ENCODE measurements around the gene MAPK4. TPM values are rescaled to one million over a fixed set of nuclear protein-coding genes. Genes with fewer than 3 reads are reported as not detected.
"Not testable (repeated sequence)": the region's sequence is repeated elsewhere in the genome, so short reads cannot be mapped to it uniquely, and the experiment has no call there.

The MAPK4 gene
- total RNA-seq, 1 donor from 2014 or later = 0.21 TPM

DNA sequence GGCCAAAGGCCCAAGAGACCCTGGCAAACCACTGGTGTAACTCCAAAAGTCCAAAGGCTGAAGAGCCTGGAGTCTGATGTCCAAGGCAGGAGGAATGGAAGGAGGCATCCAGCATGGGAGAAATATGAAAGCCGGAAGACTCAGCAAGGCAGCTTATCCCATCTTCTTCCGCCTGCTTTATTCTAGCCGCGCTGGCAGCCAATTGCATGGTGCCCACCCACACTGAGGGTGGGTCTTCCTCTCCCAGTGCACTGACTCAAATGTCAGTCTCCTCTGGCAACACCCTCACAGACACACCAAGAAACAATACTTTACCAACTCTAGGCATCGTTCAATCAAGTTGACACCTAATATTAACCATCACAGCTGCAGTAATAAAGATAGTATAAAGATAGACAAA lies 34.1 kb downstream of the MAPK4 start:
- DNase-seq (ENCODE audit: low spot score) = no peak
- no peak overlapping the region for H3K4me3 Mint-ChIP-seq (ENCODE audit: unreplicated experiment)
- H3K36me3 Mint-ChIP-seq (ENCODE audit: low read depth, unreplicated experiment) = no peaks in the 10 kb centered on the region
- H3K4me1 Mint-ChIP-seq (ENCODE audit: unreplicated experiment) = no peaks in the 10 kb centered on the region
- no peak overlapping the region for H3K27ac Mint-ChIP-seq (ENCODE audit: unreplicated experiment)
- H3K27me3 Mint-ChIP-seq (ENCODE audit: unreplicated experiment) = peaks cover 2% of the 10 kb centered on the region
- no peaks in the 10 kb centered on the region for H3K9me3 Mint-ChIP-seq (ENCODE audit: unreplicated experiment)
- no peak for TF ChIP-seq CTCF (IDR thresholded peaks at IDR 0.05; ENCODE audit: unreplicated experiment)

- no peaks in the 10 kb centered on the region for H3K9me3 Mint-ChIP-seq (ENCODE audit: unreplicated experiment)
- H3K27ac Mint-ChIP-seq (ENCODE audit: unreplicated experiment) = no peak overlapping the region
- H3K4me3 Mint-ChIP-seq (ENCODE audit: unreplicated experiment) = no peak overlapping the region
- DNase-seq (ENCODE audit: low spot score) = no peak
- H3K36me3 Mint-ChIP-seq (ENCODE audit: low read depth, unreplicated experiment) = no peaks in the 10 kb centered on the region
- H3K27me3 Mint-ChIP-seq (ENCODE audit: unreplicated experiment) = peaks cover 2% of the 10 kb centered on the region
- H3K4me1 Mint-ChIP-seq (ENCODE audit: unreplicated experiment) = no peaks in the 10 kb centered on the region
- TF ChIP-seq CTCF (IDR thresholded peaks at IDR 0.05; ENCODE audit: unreplicated experiment) = no peak
Measured at GRCh38 chr18:50594942-50595341, 35.1 kb downstream of the MAPK4 start.

DNA sequence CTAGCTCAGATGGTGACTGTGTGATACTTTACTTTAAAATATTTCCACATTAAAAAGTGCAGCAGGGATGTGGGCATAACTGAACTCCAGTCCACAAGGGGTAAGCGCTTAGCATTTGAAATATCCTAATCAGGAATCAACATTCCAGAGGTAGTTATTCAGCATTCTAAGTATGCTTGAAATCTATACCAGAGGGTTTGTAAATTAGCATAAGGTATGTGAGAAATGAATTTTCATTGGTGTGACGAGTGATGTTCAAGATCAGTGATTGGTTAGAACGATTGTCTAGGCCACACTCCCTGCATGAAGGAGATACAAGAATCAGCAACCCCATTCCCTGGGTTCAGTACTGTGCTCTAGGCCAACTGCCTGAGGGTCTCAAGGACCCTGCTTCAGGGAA lies 42.6 kb downstream of the MAPK4 start:
- peaks cover 1% of the 10 kb centered on the region for H3K27me3 Mint-ChIP-seq (ENCODE audit: unreplicated experiment)
- no peak overlapping the region for H3K27ac Mint-ChIP-seq (ENCODE audit: unreplicated experiment)
- no peaks in the 10 kb centered on the region for H3K36me3 Mint-ChIP-seq (ENCODE audit: low read depth, unreplicated experiment)
- H3K9me3 Mint-ChIP-seq (ENCODE audit: unreplicated experiment) = no peaks in the 10 kb centered on the region
- H3K4me3 Mint-ChIP-seq (ENCODE audit: unreplicated experiment) = no peak overlapping the region
- TF ChIP-seq CTCF (IDR thresholded peaks at IDR 0.05; ENCODE audit: unreplicated experiment) = no peak
- H3K4me1 Mint-ChIP-seq (ENCODE audit: unreplicated experiment) = no peaks in the 10 kb centered on the region
- no peak for DNase-seq (ENCODE audit: low spot score)

GRCh38 chr18:50606609-50607008 lies 46.7 kb downstream of the MAPK4 start:
- H3K9me3 Mint-ChIP-seq (ENCODE audit: unreplicated experiment) = no peaks in the 10 kb centered on the region
- no peak overlapping the region for H3K4me3 Mint-ChIP-seq (ENCODE audit: unreplicated experiment)
- peaks cover 4% of the 10 kb centered on the region for H3K27me3 Mint-ChIP-seq (ENCODE audit: unreplicated experiment)
- H3K27ac Mint-ChIP-seq (ENCODE audit: unreplicated experiment) = no peak overlapping the region
- no peak for DNase-seq (ENCODE audit: low spot score)
- no peaks in the 10 kb centered on the region for H3K4me1 Mint-ChIP-seq (ENCODE audit: unreplicated experiment)
- H3K36me3 Mint-ChIP-seq (ENCODE audit: low read depth, unreplicated experiment) = no peaks in the 10 kb centered on the region
- TF ChIP-seq CTCF (IDR thresholded peaks at IDR 0.05; ENCODE audit: unreplicated experiment) = no peak

DNA sequence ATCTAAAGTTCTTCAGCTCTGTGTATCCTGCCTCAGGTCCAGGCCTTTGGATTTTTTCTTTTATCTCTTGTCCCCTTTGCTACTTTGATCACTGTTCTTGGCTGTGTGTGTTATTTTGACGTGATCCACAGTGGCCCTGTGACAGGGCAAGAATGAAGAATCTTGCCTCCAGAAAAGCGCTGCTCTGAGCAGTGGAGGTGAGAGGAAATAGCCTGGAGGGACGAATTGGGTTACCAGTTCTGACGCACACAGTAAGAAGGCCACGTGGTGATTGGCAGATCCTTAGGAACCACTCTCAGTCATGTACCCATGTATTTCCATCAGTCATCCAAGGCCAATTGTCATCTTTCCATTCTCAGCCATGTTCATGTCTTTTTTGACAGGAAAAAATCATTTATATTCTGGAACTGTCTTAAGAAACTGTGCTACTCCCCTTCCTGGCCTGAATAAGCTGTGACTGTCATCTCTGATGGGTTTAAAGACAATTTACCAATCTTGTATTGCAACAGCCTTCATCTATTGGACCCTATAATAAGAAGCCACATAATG lies 47.6 kb downstream of the MAPK4 start:
- Mint-ChIP-seq H3K27ac (ENCODE audit: unreplicated experiment) (no peak overlapping the region), H3K4me1 (ENCODE audit: unreplicated experiment) (no peaks in the 10 kb centered on the region), H3K27me3 (ENCODE audit: unreplicated experiment) (peaks cover 4% of the 10 kb centered on the region), H3K9me3 (ENCODE audit: unreplicated experiment) (no peaks in the 10 kb centered on the region), H3K36me3 (ENCODE audit: low read depth, unreplicated experiment) (no peaks in the 10 kb centered on the region), H3K4me3 (ENCODE audit: unreplicated experiment) (no peak overlapping the region)
- no peak for TF ChIP-seq CTCF (IDR thresholded peaks at IDR 0.05; ENCODE audit: unreplicated experiment)
- DNase-seq (ENCODE audit: low spot score) = no peak

DNA sequence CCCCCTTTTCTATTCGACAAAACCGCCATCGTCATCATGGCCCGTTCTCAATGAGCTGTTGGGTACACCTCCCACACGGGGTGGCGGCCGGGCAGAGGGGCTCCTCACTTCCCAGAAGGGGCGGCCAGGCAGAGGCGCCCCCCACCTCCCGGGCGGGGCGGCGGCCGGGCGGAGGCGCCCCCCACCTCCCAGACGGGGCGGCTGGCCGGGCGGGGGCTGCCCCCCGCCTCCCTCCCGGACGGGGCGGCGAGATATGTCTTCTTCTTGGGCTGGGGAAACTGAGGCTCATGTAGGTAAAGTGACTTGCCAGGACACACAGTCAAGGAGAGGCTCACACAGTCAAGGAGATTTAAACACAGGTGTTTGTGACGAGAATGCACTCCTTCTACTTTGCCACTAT lies 49.3 kb downstream of the MAPK4 start:
- H3K4me3 Mint-ChIP-seq (ENCODE audit: unreplicated experiment); H3K4me1 Mint-ChIP-seq (ENCODE audit: unreplicated experiment); H3K36me3 Mint-ChIP-seq (ENCODE audit: low read depth, unreplicated experiment); DNase-seq (ENCODE audit: low spot score); H3K9me3 Mint-ChIP-seq (ENCODE audit: unreplicated experiment); H3K27ac Mint-ChIP-seq (ENCODE audit: unreplicated experiment); H3K27me3 Mint-ChIP-seq (ENCODE audit: unreplicated experiment): not testable (repeated sequence)

All from endothelial cell (in vitro differentiated cells).